Measurements from ENCODE around the gene CD36.

CD36 gene

GRCh38 chr7:80597875-80598274, 40.6 kb upstream of the CD36 start:
- TF ChIP-seq OSR1 (CRISPR knock-in tag; IDR thresholded peaks at IDR 0.05): no peak
- no peak for TF ChIP-seq CSRNP3 (CRISPR knock-in tag; IDR thresholded peaks at IDR 0.05)
- TF ChIP-seq PPARA (CRISPR knock-in tag; IDR thresholded peaks at IDR 0.05; ENCODE audit: borderline replicate concordance): no peak
- TF ChIP-seq ZFP3 (CRISPR knock-in tag; IDR thresholded peaks at IDR 0.05): no peak
- no peak for TF ChIP-seq ZNF565 (CRISPR knock-in tag; conservative IDR thresholded peaks at IDR 0.05; ENCODE audit: low read depth)
- no peak for TF ChIP-seq ARNTL (CRISPR knock-in tag; IDR thresholded peaks at IDR 0.05; ENCODE audit: borderline replicate concordance, low read depth)
- no peak for TF ChIP-seq SNAI2 (CRISPR knock-in tag; IDR thresholded peaks at IDR 0.05)
- TF ChIP-seq ZNF8 (CRISPR knock-in tag; IDR thresholded peaks at IDR 0.05): no peak
- TF ChIP-seq ZNF70 (CRISPR knock-in tag; IDR thresholded peaks at IDR 0.05): no peak
- TF ChIP-seq CSDC2 (CRISPR knock-in tag; IDR thresholded peaks at IDR 0.05): no peak
- no peak for TF ChIP-seq ESRRG (CRISPR knock-in tag; IDR thresholded peaks at IDR 0.05)
- TF ChIP-seq GLIS3 (CRISPR knock-in tag; IDR thresholded peaks at IDR 0.05): no peak
- peak; percentile 61; the same call in 2 of the 3 replicates for ATAC-seq

GRCh38 chr7:80600046-80600445, 38.4 kb upstream of the CD36 start:
- TF ChIP-seq PATZ1 (CRISPR knock-in tag; IDR thresholded peaks at IDR 0.05; ENCODE audit: borderline replicate concordance): no peak
- TF ChIP-seq SNAI2 (CRISPR knock-in tag; IDR thresholded peaks at IDR 0.05): no peak
- no peak for TF ChIP-seq OSR1 (CRISPR knock-in tag; IDR thresholded peaks at IDR 0.05)
- TF ChIP-seq ZFP30 (CRISPR knock-in tag; IDR thresholded peaks at IDR 0.05): no peak
- no peak for TF ChIP-seq ISL1 (CRISPR knock-in tag; IDR thresholded peaks at IDR 0.05)
- no peak for TF ChIP-seq ZFP3 (CRISPR knock-in tag; IDR thresholded peaks at IDR 0.05)
- TF ChIP-seq ZNF565 (CRISPR knock-in tag; conservative IDR thresholded peaks at IDR 0.05; ENCODE audit: low read depth): no peak
- no peak for TF ChIP-seq BACH2 (CRISPR knock-in tag; IDR thresholded peaks at IDR 0.05; ENCODE audit: borderline replicate concordance)
- ATAC-seq: no peak

GRCh38 chr7:80601999-80602398, 36.4 kb upstream of the CD36 start:
- TF ChIP-seq ZNF70 (CRISPR knock-in tag; IDR thresholded peaks at IDR 0.05) (no peak), CSRNP3 (CRISPR knock-in tag; IDR thresholded peaks at IDR 0.05) (no peak), ISL1 (CRISPR knock-in tag; IDR thresholded peaks at IDR 0.05) (no peak), ZNF8 (CRISPR knock-in tag; IDR thresholded peaks at IDR 0.05) (no peak), OSR1 (CRISPR knock-in tag; IDR thresholded peaks at IDR 0.05) (no peak), ZC3H10 (CRISPR knock-in tag; IDR thresholded peaks at IDR 0.05) (no peak), PATZ1 (CRISPR knock-in tag; IDR thresholded peaks at IDR 0.05; ENCODE audit: borderline replicate concordance) (no peak)
- no peak for ATAC-seq

GRCh38 chr7:80603940-80604339, 34.5 kb upstream of the CD36 start:
- TF ChIP-seq TOX (CRISPR knock-in tag; IDR thresholded peaks at IDR 0.05; ENCODE audit: borderline replicate concordance) (no peak), TCF4 (CRISPR knock-in tag; IDR thresholded peaks at IDR 0.05; ENCODE audit: borderline replicate concordance) (no peak), ZFP3 (CRISPR knock-in tag; IDR thresholded peaks at IDR 0.05) (no peak), CSDC2 (CRISPR knock-in tag; IDR thresholded peaks at IDR 0.05) (no peak), ZFP30 (CRISPR knock-in tag; IDR thresholded peaks at IDR 0.05) (no peak), ESRRG (CRISPR knock-in tag; IDR thresholded peaks at IDR 0.05) (no peak), ZC3H10 (CRISPR knock-in tag; IDR thresholded peaks at IDR 0.05) (no peak)
- ATAC-seq: no peak

GRCh38 chr7:80604436-80604835, 34.0 kb upstream of the CD36 start:
- TF ChIP-seq CSDC2 (CRISPR knock-in tag; IDR thresholded peaks at IDR 0.05) (no peak), ZFP30 (CRISPR knock-in tag; IDR thresholded peaks at IDR 0.05) (no peak), BACH2 (CRISPR knock-in tag; IDR thresholded peaks at IDR 0.05; ENCODE audit: borderline replicate concordance) (no peak), TCF4 (CRISPR knock-in tag; IDR thresholded peaks at IDR 0.05; ENCODE audit: borderline replicate concordance) (no peak), TOX (CRISPR knock-in tag; IDR thresholded peaks at IDR 0.05; ENCODE audit: borderline replicate concordance) (no peak), CSRNP3 (CRISPR knock-in tag; IDR thresholded peaks at IDR 0.05) (no peak), ZNF8 (CRISPR knock-in tag; IDR thresholded peaks at IDR 0.05) (no peak)
- ATAC-seq: no peak

Data from SK-N-SH treated with all-trans-retinoic acid at 6 μM for 48 hours (cell line).